ENCODE measurements around the gene CYB561D2. TPM values are rescaled to one million over a fixed set of nuclear protein-coding genes. Genes with fewer than 3 reads are reported as not detected.

CYB561D2 gene
- polyA plus RNA-seq, 1 donor from 2014 or later: 63.3 TPM

GRCh38 chr3:50357481-50357880 is 6.8 kb downstream of the CYB561D2 start:
- no peaks in the 10 kb centered on the region for H3K9me3 Mint-ChIP-seq
- H3K4me1 Mint-ChIP-seq: peaks cover 27 to 30% (median 28%) of the 10 kb centered on the region in 3 donors
- no peaks in the 10 kb centered on the region for H3K36me3 Mint-ChIP-seq
- peak overlapping the region; percentile 69 to 97 (median 92) for H3K4me3 Mint-ChIP-seq
- peak overlapping the region in 1 of 3 donors; percentile 18 for H3K27ac Mint-ChIP-seq
- no peaks in the 10 kb centered on the region for H3K27me3 Mint-ChIP-seq

GRCh38 chr3:50358355-50358910 is 7.8 kb downstream of the CYB561D2 start:
- H3K4me1 Mint-ChIP-seq: peaks cover 24 to 28% (median 27%) of the 10 kb centered on the region in 3 donors
- H3K4me3 Mint-ChIP-seq: peak overlapping the region; percentile 87 to 97 (median 97)
- no peaks in the 10 kb centered on the region for H3K27me3 Mint-ChIP-seq
- H3K9me3 Mint-ChIP-seq: no peaks in the 10 kb centered on the region
- no peaks in the 10 kb centered on the region for H3K36me3 Mint-ChIP-seq
- H3K27ac Mint-ChIP-seq: peak overlapping the region in 1 of 3 donors; percentile 93

GRCh38 chr3:50358911-50359759 is 8.5 kb downstream of the CYB561D2 start, which contains the start of gene TMEM115:
TSS of gene TMEM115 (minus strand) at chr3:50359521. CDS start at chr3:50359063, 458 bp downstream.
- Mint-ChIP-seq H3K27ac (peak within 1 kb of the TSS; percentile 91 to 94 (median 94)), H3K9me3 (no peaks in the 10 kb centered on the region), H3K27me3 (no peaks in the 10 kb centered on the region), H3K4me1 (peaks cover 24 to 28% (median 27%) of the 10 kb centered on the region in 3 donors), H3K4me3 (peak within 1 kb of the TSS; percentile 97 to 99 (median 97)), H3K36me3 (no peaks in the 10 kb centered on the region)

- Mint-ChIP-seq H3K4me1 (peaks cover 24 to 28% (median 27%) of the 10 kb centered on the region in 3 donors), H3K27ac (peak overlapping the region; percentile 91 to 94 (median 94)), H3K27me3 (no peaks in the 10 kb centered on the region), H3K9me3 (no peaks in the 10 kb centered on the region), H3K4me3 (peak overlapping the region; percentile 97 to 99 (median 97)), H3K36me3 (no peaks in the 10 kb centered on the region)
Measured at GRCh38 chr3:50359760-50360110, 9.1 kb downstream of the CYB561D2 start.

- peaks cover 2% of the 10 kb centered on the region for H3K27me3 Mint-ChIP-seq
- H3K4me3 Mint-ChIP-seq: peak overlapping the region; percentile 86 to 95 (median 90)
- H3K27ac Mint-ChIP-seq: peak overlapping the region in 1 of 3 donors; percentile 89
- H3K36me3 Mint-ChIP-seq: no peaks in the 10 kb centered on the region
- peaks cover 4 to 11% (median 7%) of the 10 kb centered on the region in 3 donors for H3K4me1 Mint-ChIP-seq
- H3K9me3 Mint-ChIP-seq: no peaks in the 10 kb centered on the region
Measured at GRCh38 chr3:50364573-50365079, 14.0 kb downstream of the CYB561D2 start.

GRCh38 chr3:50365080-50365841 is 14.6 kb downstream of the CYB561D2 start:
- H3K4me1 Mint-ChIP-seq: peaks cover 0 to 10% (median 6%) of the 10 kb centered on the region in 3 donors
- peak overlapping the region; percentile 73 to 90 (median 89) for H3K27ac Mint-ChIP-seq
- H3K4me3 Mint-ChIP-seq: peak overlapping the region; percentile 86 to 95 (median 90)
- H3K9me3 Mint-ChIP-seq: no peaks in the 10 kb centered on the region
- H3K36me3 Mint-ChIP-seq: no peaks in the 10 kb centered on the region
- H3K27me3 Mint-ChIP-seq: peaks cover 2% of the 10 kb centered on the region

GRCh38 chr3:50365842-50366220 is 15.2 kb downstream of the CYB561D2 start:
- Mint-ChIP-seq H3K4me1 (peaks cover 0 to 10% (median 6%) of the 10 kb centered on the region in 3 donors), H3K27me3 (peaks cover 2% of the 10 kb centered on the region), H3K4me3 (peak overlapping the region; percentile 86 to 95 (median 90)), H3K27ac (peak overlapping the region in 2 of 3 donors; percentile 89 to 90), H3K36me3 (no peaks in the 10 kb centered on the region), H3K9me3 (no peaks in the 10 kb centered on the region)

- Mint-ChIP-seq H3K4me1 (peaks cover 0 to 11% (median 6%) of the 10 kb centered on the region in 3 donors), H3K27ac (no peak overlapping the region), H3K4me3 (peak overlapping the region in 1 of 4 donors; percentile 58), H3K9me3 (no peaks in the 10 kb centered on the region), H3K27me3 (peaks cover 2% of the 10 kb centered on the region), H3K36me3 (no peaks in the 10 kb centered on the region)
Measured at GRCh38 chr3:50369012-50369670, 18.5 kb downstream of the CYB561D2 start.

GRCh38 chr3:50370594-50370993 is 19.9 kb downstream of the CYB561D2 start:
- H3K27ac Mint-ChIP-seq: no peak overlapping the region
- peaks cover 2% of the 10 kb centered on the region for H3K27me3 Mint-ChIP-seq
- H3K36me3 Mint-ChIP-seq: no peaks in the 10 kb centered on the region
- H3K9me3 Mint-ChIP-seq: no peaks in the 10 kb centered on the region
- H3K4me1 Mint-ChIP-seq: peaks cover 0 to 8% (median 6%) of the 10 kb centered on the region in 3 donors
- peak overlapping the region in 1 of 4 donors; percentile 60 for H3K4me3 Mint-ChIP-seq

- no peaks in the 10 kb centered on the region for H3K9me3 Mint-ChIP-seq
- H3K27me3 Mint-ChIP-seq: peaks cover 2% of the 10 kb centered on the region
- H3K4me3 Mint-ChIP-seq: no peak overlapping the region
- peaks cover 0 to 5% (median 5%) of the 10 kb centered on the region in 3 donors for H3K4me1 Mint-ChIP-seq
- no peaks in the 10 kb centered on the region for H3K36me3 Mint-ChIP-seq
- no peak overlapping the region for H3K27ac Mint-ChIP-seq
Measured at GRCh38 chr3:50371133-50371685, 20.5 kb downstream of the CYB561D2 start.

- no peak overlapping the region for H3K27ac Mint-ChIP-seq
- H3K27me3 Mint-ChIP-seq: peaks cover 2% of the 10 kb centered on the region
- H3K9me3 Mint-ChIP-seq: no peaks in the 10 kb centered on the region
- H3K36me3 Mint-ChIP-seq: no peaks in the 10 kb centered on the region
- no peak overlapping the region for H3K4me3 Mint-ChIP-seq
- peaks cover 0 to 2% (median 2%) of the 10 kb centered on the region in 3 donors for H3K4me1 Mint-ChIP-seq
Measured at GRCh38 chr3:50372349-50372748, 21.7 kb downstream of the CYB561D2 start.

- no peak overlapping the region for H3K27ac Mint-ChIP-seq
- no peak overlapping the region for H3K4me3 Mint-ChIP-seq
- no peaks in the 10 kb centered on the region for H3K9me3 Mint-ChIP-seq
- no peaks in the 10 kb centered on the region for H3K36me3 Mint-ChIP-seq
- H3K27me3 Mint-ChIP-seq: peaks cover 2% of the 10 kb centered on the region
- peaks cover 0 to 2% (median 0%) of the 10 kb centered on the region in 3 donors for H3K4me1 Mint-ChIP-seq
Measured at GRCh38 chr3:50373146-50374051, 22.7 kb downstream of the CYB561D2 start.
